ENCODE data around the gene CSRNP3. TPM values are rescaled to one million over a fixed set of nuclear protein-coding genes. Genes with fewer than 3 reads are reported as not detected.

The CSRNP3 gene
- polyA plus RNA-seq, 1 donor (not counting 4 experiments of a cell fraction or from before 2014, with no cell fraction given), result 0.87 TPM

- DNase-seq (ENCODE audit: low read depth, low spot score) (no peak), FAIRE-seq (no peak)
- no peaks in the 10 kb centered on the region for H3K27me3 ChIP-seq (ENCODE audit: control insufficient read depth, extremely low read depth, insufficient read depth, low read length)
- TF ChIP-seq EZH2 (IDR thresholded peaks at IDR 0.05; ENCODE audit: low read length), result no peak
- H3K27ac ChIP-seq (ENCODE audit: control insufficient read depth, insufficient read depth, low read length), result no peak overlapping the region
- H3K79me2 ChIP-seq (ENCODE audit: control insufficient read depth, insufficient read depth, low read length), result no peaks in the 10 kb centered on the region
- dilution Hi-C loops (cut with MboI; ENCODE audit: extremely low pct_ligation_motif_present, low sequenced_read_pairs), result no loop called here
- H3K4me1 ChIP-seq (ENCODE audit: control insufficient read depth, extremely low read depth, insufficient read depth, low read length), result no peaks in the 10 kb centered on the region
- H3K9me1 ChIP-seq (ENCODE audit: control insufficient read depth, extremely low read depth, insufficient read depth, low read length), result no peaks in the 10 kb centered on the region
- H3K36me3 ChIP-seq (ENCODE audit: control insufficient read depth in 2 of 2, extremely low read depth in 1 of 2, insufficient read depth in 2 of 2, low read length in 2 of 2), result no peaks in the 10 kb centered on the region
- H3K4me2 ChIP-seq (ENCODE audit: control insufficient read depth, extremely low read depth, insufficient read depth, low read depth, low read length), result no peak overlapping the region
- H3K9ac ChIP-seq (ENCODE audit: control insufficient read depth, extremely low read depth, insufficient read depth, low read length), result no peak overlapping the region
- H3K4me3 ChIP-seq (ENCODE audit: control insufficient read depth in 2 of 3, extremely low read depth in 1 of 3, insufficient read depth in 2 of 3, low read depth in 1 of 3, low read length in 3 of 3), result no peak overlapping the region
- no peak overlapping the region for H2AFZ ChIP-seq (ENCODE audit: control insufficient read depth, low read length)
- no peaks in the 10 kb centered on the region for H4K20me1 ChIP-seq (ENCODE audit: control insufficient read depth, extremely low read depth, insufficient read depth, low read length)
- H3K9me3 ChIP-seq (ENCODE audit: control insufficient read depth, low read depth, low read length), result no peaks in the 10 kb centered on the region
Measured at GRCh38 chr2:165500001-165500400, 30.5 kb downstream of the CSRNP3 start.

DNA sequence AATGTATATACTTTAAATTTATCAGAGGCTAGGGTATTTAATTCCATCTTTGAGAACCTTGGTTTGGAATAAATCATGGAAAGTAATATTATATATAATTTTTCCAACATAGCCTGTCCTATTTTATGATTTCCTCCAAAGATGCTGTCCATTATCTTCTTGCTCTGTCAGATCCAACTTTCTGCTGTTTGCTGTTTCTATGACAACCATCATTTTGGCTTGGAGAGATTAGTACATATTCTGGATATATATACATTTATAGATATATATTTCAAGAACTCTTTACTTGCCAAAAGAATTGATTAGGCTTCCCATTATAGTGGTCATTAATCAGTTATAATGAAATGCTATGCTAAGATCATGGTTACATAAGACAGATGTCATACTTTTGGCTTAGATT lies 31.3 kb downstream of the CSRNP3 start:
- Histone ChIP-seq H4K20me1 (ENCODE audit: control insufficient read depth, extremely low read depth, insufficient read depth, low read length) (no peaks in the 10 kb centered on the region), H3K27ac (ENCODE audit: control insufficient read depth, insufficient read depth, low read length) (no peak overlapping the region), H2AFZ (ENCODE audit: control insufficient read depth, low read length) (no peak overlapping the region), H3K4me3 (ENCODE audit: control insufficient read depth in 2 of 3, extremely low read depth in 1 of 3, insufficient read depth in 2 of 3, low read depth in 1 of 3, low read length in 3 of 3) (no peak overlapping the region), H3K9me1 (ENCODE audit: control insufficient read depth, extremely low read depth, insufficient read depth, low read length) (no peaks in the 10 kb centered on the region), H3K9ac (ENCODE audit: control insufficient read depth, extremely low read depth, insufficient read depth, low read length) (no peak overlapping the region), H3K4me1 (ENCODE audit: control insufficient read depth, extremely low read depth, insufficient read depth, low read length) (no peaks in the 10 kb centered on the region), H3K4me2 (ENCODE audit: control insufficient read depth, extremely low read depth, insufficient read depth, low read depth, low read length) (no peak overlapping the region), H3K9me3 (ENCODE audit: control insufficient read depth, low read depth, low read length) (no peaks in the 10 kb centered on the region), H3K79me2 (ENCODE audit: control insufficient read depth, insufficient read depth, low read length) (no peaks in the 10 kb centered on the region), H3K27me3 (ENCODE audit: control insufficient read depth, extremely low read depth, insufficient read depth, low read length) (no peaks in the 10 kb centered on the region), H3K36me3 (ENCODE audit: control insufficient read depth in 2 of 2, extremely low read depth in 1 of 2, insufficient read depth in 2 of 2, low read length in 2 of 2) (no peaks in the 10 kb centered on the region)
- DNase-seq (ENCODE audit: low read depth, low spot score), result no peak
- FAIRE-seq, result no peak
- dilution Hi-C loops (cut with MboI; ENCODE audit: extremely low pct_ligation_motif_present, low sequenced_read_pairs), result no loop called here
- TF ChIP-seq EZH2 (IDR thresholded peaks at IDR 0.05; ENCODE audit: low read length), result no peak
- TF ChIP-seq, protein P1, sequence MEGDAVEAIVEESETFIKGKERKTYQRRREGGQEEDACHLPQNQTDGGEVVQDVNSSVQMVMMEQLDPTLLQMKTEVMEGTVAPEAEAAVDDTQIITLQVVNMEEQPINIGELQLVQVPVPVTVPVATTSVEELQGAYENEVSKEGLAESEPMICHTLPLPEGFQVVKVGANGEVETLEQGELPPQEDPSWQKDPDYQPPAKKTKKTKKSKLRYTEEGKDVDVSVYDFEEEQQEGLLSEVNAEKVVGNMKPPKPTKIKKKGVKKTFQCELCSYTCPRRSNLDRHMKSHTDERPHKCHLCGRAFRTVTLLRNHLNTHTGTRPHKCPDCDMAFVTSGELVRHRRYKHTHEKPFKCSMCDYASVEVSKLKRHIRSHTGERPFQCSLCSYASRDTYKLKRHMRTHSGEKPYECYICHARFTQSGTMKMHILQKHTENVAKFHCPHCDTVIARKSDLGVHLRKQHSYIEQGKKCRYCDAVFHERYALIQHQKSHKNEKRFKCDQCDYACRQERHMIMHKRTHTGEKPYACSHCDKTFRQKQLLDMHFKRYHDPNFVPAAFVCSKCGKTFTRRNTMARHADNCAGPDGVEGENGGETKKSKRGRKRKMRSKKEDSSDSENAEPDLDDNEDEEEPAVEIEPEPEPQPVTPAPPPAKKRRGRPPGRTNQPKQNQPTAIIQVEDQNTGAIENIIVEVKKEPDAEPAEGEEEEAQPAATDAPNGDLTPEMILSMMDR (optimal IDR thresholded peaks at IDR 0.05 in 1 of 3, IDR thresholded peaks at IDR 0.05 in 1 of 3, conservative IDR thresholded peaks at IDR 0.05 in 1 of 3; ENCODE audit: extremely low read depth in 1 of 3, insufficient read depth in 2 of 3, low read length in 3 of 3), result no peak

DNA sequence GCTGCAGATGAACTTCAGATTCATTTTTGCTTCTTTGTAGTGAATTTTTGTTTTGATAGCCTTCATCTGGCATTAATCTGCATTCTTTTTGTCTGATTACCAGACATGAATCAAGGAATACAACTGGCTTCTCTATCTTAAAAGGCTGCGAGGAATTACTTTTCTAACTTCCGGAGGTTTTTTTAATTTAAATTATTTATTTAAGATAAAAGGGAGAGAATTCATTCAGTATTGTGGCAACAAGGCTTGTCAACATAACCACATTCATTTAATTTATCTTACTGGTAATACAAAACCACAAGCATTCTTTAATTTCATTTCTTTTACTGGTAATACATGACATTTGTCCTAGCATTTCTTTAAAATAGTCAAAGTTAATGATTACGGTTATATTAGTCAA lies 36.0 kb downstream of the CSRNP3 start:
- H3K4me3 ChIP-seq (ENCODE audit: control insufficient read depth in 2 of 3, extremely low read depth in 1 of 3, insufficient read depth in 2 of 3, low read depth in 1 of 3, low read length in 3 of 3), result no peak overlapping the region
- no peaks in the 10 kb centered on the region for H3K9me3 ChIP-seq (ENCODE audit: control insufficient read depth, low read depth, low read length)
- H2AFZ ChIP-seq (ENCODE audit: control insufficient read depth, low read length), result no peak overlapping the region
- H4K20me1 ChIP-seq (ENCODE audit: control insufficient read depth, extremely low read depth, insufficient read depth, low read length), result no peaks in the 10 kb centered on the region
- H3K79me2 ChIP-seq (ENCODE audit: control insufficient read depth, insufficient read depth, low read length), result no peaks in the 10 kb centered on the region
- no peak overlapping the region for H3K4me2 ChIP-seq (ENCODE audit: control insufficient read depth, extremely low read depth, insufficient read depth, low read depth, low read length)
- no peak for FAIRE-seq
- dilution Hi-C loops (cut with MboI; ENCODE audit: extremely low pct_ligation_motif_present, low sequenced_read_pairs), result no loop called here
- DNase-seq (ENCODE audit: low read depth, low spot score), result no peak
- H3K4me1 ChIP-seq (ENCODE audit: control insufficient read depth, extremely low read depth, insufficient read depth, low read length), result no peaks in the 10 kb centered on the region
- TF ChIP-seq, protein P1 (optimal IDR thresholded peaks at IDR 0.05 in 1 of 3, IDR thresholded peaks at IDR 0.05 in 1 of 3, conservative IDR thresholded peaks at IDR 0.05 in 1 of 3; ENCODE audit: extremely low read depth in 1 of 3, insufficient read depth in 2 of 3, low read length in 3 of 3), result no peak
- TF ChIP-seq EZH2 (IDR thresholded peaks at IDR 0.05; ENCODE audit: low read length), result no peak
- no peaks in the 10 kb centered on the region for H3K36me3 ChIP-seq (ENCODE audit: control insufficient read depth in 2 of 2, extremely low read depth in 1 of 2, insufficient read depth in 2 of 2, low read length in 2 of 2)
- no peaks in the 10 kb centered on the region for H3K27me3 ChIP-seq (ENCODE audit: control insufficient read depth, extremely low read depth, insufficient read depth, low read length)
- no peak overlapping the region for H3K9ac ChIP-seq (ENCODE audit: control insufficient read depth, extremely low read depth, insufficient read depth, low read length)
- H3K27ac ChIP-seq (ENCODE audit: control insufficient read depth, insufficient read depth, low read length), result no peak overlapping the region
- no peaks in the 10 kb centered on the region for H3K9me1 ChIP-seq (ENCODE audit: control insufficient read depth, extremely low read depth, insufficient read depth, low read length)
